WTC11 (cell line): Measurements from ENCODE around the gene ISG15. TPM values are rescaled to one million over a fixed set of nuclear protein-coding genes. Genes with fewer than 3 reads are reported as not detected.

ENCODE experiments used
- ATAC-seq: fragments of 200-7000 bp; cut with Tn5 transposase; 2 replicates; pipeline ENCODE4 v1.10.0; 2021; ENCODE audit warnings: mild to moderate bottlenecking, moderate library complexity
- CTCF ChIA-PET: fragments of 300-600 bp; sonication (Branson Sonifier 250); formaldehyde crosslinking; loops from one replicate; lab custom pipeline; 2021; ENCODE audit warnings: antibody characterized with exemption; lab: Charles Lee
- POLR2A ChIA-PET: fragments of 350-600 bp; sonication (Branson Sonifier 250); formaldehyde crosslinking; loops from one replicate; lab custom pipeline; 2021; ENCODE audit warnings: antibody characterized with exemption; lab: Charles Lee
- DNase-seq: peaks from one replicate; pipeline ENCODE4 v3.0.0; 2021; ENCODE audit warnings: low spot score
- H3K27ac Mint-ChIP-seq: 2 replicates; pipeline ENCODE4 v1.8.0; 2021; ENCODE audit warnings: mixed read lengths
- H3K27me3 Mint-ChIP-seq: 2 replicates; pipeline ENCODE4 v1.8.0; 2021; ENCODE audit warnings: low read depth, mild to moderate bottlenecking, moderate library complexity, mixed read lengths
- H3K36me3 Mint-ChIP-seq: 2 replicates; pipeline ENCODE4 v1.8.0; 2021; ENCODE audit warnings: mixed read lengths
- H3K4me1 Mint-ChIP-seq: 2 replicates; pipeline ENCODE4 v1.8.0; 2022; ENCODE audit warnings: mixed read lengths
- H3K4me3 Mint-ChIP-seq: 2 replicates; pipeline ENCODE4 v1.8.0; 2021; ENCODE audit warnings: mild to moderate bottlenecking, moderate library complexity, mixed read lengths
- H3K9me3 Mint-ChIP-seq: 2 replicates; pipeline ENCODE4 v1.8.0; 2021; ENCODE audit warnings: mixed read lengths
- FOXK1 ChIP-seq: sonication (generic); formaldehyde crosslinking; IDR thresholded peaks from 2 replicates; pipeline ENCODE4 v1.8.0; 2022; ENCODE audit warnings: mild to moderate bottlenecking, moderate library complexity, missing genetic modification reagents
- MLX ChIP-seq: sonication (generic); formaldehyde crosslinking; IDR thresholded peaks from 2 replicates; pipeline ENCODE4 v1.8.1; 2023; ENCODE audit warnings: mild to moderate bottlenecking, missing genetic modification reagents, moderate library complexity
- SP1 ChIP-seq: sonication (generic); formaldehyde crosslinking; conservative IDR thresholded peaks from 2 replicates; pipeline ENCODE4 v1.8.1; 2022; ENCODE audit warnings: missing genetic modification reagents
- TCF7 ChIP-seq: sonication (generic); formaldehyde crosslinking; IDR thresholded peaks from 2 replicates; pipeline ENCODE4 v1.8.0; 2022; ENCODE audit warnings: mild to moderate bottlenecking, low read depth, missing genetic modification reagents, moderate library complexity
- TEAD4 ChIP-seq: sonication (generic); formaldehyde crosslinking; IDR thresholded peaks from 2 replicates; pipeline ENCODE4 v1.8.0; 2022; ENCODE audit warnings: mild to moderate bottlenecking, missing genetic modification reagents
- USF1 ChIP-seq: sonication (generic); formaldehyde crosslinking; IDR thresholded peaks from 2 replicates; pipeline ENCODE4 v1.8.0; 2022; ENCODE audit warnings: mild to moderate bottlenecking, missing genetic modification reagents
- ZNF232 ChIP-seq: sonication (generic); formaldehyde crosslinking; IDR thresholded peaks from 2 replicates; pipeline ENCODE4 v1.8.0; 2022; ENCODE audit warnings: mild to moderate bottlenecking, missing genetic modification reagents
- ZNF263 ChIP-seq: sonication (generic); formaldehyde crosslinking; IDR thresholded peaks from 2 replicates; pipeline ENCODE4 v1.8.1; 2022; ENCODE audit warnings: low read depth, mild to moderate bottlenecking, moderate library complexity, missing genetic modification reagents
- ZNF396 ChIP-seq: fragments of 250-450 bp; sonication (Bioruptor Pico); IDR thresholded peaks from 2 replicates; pipeline ENCODE4 v1.8.0; 2021; ENCODE audit warnings: mild to moderate bottlenecking, moderate library complexity, borderline replicate concordance
- ZNF423 ChIP-seq: fragments of 250-450 bp; sonication (Bioruptor Pico); IDR thresholded peaks from 2 replicates; pipeline ENCODE4 v2.1.2; 2022; ENCODE audit warnings: mild to moderate bottlenecking, moderate library complexity
- ZNF671 ChIP-seq: fragments of 250-450 bp; sonication (Bioruptor Pico); IDR thresholded peaks from 2 replicates; pipeline ENCODE4 v1.8.0; 2021; ENCODE audit warnings: mild to moderate bottlenecking
- total RNA-seq: library from RNA; stranded (reverse); gene quantifications from 3 replicates; pipeline ENCODE4 v1.2.3, GENCODE V29; 2021
- TF ChIP-seq, protein P1 (sequence below): fragments of 200-600 bp; IDR thresholded peaks from 2 replicates; pipeline ENCODE4 v1.8.0; 2022; ENCODE audit warnings: antibody characterized with exemption
- TF ChIP-seq, protein P2 (sequence below): sonication (generic); formaldehyde crosslinking; IDR thresholded peaks from 2 replicates; pipeline ENCODE4 v1.8.1; 2023; ENCODE audit warnings: mild to moderate bottlenecking, moderate library complexity, missing genetic modification reagents
- TF ChIP-seq, protein P3 (sequence below): sonication (generic); formaldehyde crosslinking; IDR thresholded peaks from 2 replicates; pipeline ENCODE4 v1.8.1; 2023; ENCODE audit warnings: mild to moderate bottlenecking, missing genetic modification reagents
- TF ChIP-seq, protein P4 (sequence below): fragments of 250-450 bp; sonication (Bioruptor Pico); IDR thresholded peaks from 2 replicates; pipeline ENCODE4 v1.8.0; 2021; ENCODE audit warnings: mild to moderate bottlenecking
- TF ChIP-seq, protein P5 (sequence below): sonication (generic); formaldehyde crosslinking; IDR thresholded peaks from 2 replicates; pipeline ENCODE4 v1.8.0; 2022; ENCODE audit warnings: mild to moderate bottlenecking, missing genetic modification reagents
- TF ChIP-seq, protein P6 (sequence below): sonication (generic); formaldehyde crosslinking; IDR thresholded peaks from 2 replicates; pipeline ENCODE4 v1.8.0; 2022; ENCODE audit warnings: mild to moderate bottlenecking, missing genetic modification reagents

ISG15 gene
- total RNA-seq, 1 experiment from 2014 or later, result 29.5 TPM

DNA sequence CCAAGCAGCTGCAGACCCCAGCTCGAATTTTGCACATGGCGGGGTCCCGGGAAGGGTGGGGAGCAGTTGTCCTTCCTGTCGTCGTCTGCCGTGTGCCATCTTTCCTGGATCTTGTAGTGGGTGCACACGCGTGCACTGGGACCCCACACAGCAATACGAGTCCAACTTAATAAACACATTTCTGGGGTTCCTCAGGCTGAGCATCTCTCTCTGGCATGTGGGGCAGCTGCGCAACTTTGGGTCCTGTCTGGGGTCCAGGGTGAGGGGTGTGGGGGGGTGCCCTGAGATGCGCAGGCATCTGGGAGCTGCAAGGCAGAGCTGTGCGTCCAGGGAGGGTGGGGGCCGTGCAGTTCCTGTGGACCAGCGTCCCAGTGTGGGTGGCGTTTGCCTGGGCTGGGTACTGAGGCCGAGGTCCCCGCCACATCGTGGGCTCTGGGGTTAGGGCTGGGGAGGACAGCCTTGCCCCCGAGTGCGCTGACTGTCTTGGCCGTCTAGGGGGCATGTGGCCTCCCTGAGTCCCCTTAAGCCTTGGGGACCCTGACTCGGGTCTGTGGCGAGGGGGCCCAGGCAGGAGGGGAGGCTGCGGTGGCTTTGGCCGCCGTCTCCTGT is 47.7 kb upstream of the ISG15 start (continued):
- no peak for TF ChIP-seq ZNF263
- TF ChIP-seq MLX (CRISPR knock-in tag), result no peak
- no peak for TF ChIP-seq ZNF232 (CRISPR knock-in tag)
- TF ChIP-seq ZNF396 (CRISPR knock-in tag), result no peak
- TF ChIP-seq ZNF423 (CRISPR knock-in tag), result no peak
- no peak for TF ChIP-seq ZNF671 (CRISPR knock-in tag)

DNA sequence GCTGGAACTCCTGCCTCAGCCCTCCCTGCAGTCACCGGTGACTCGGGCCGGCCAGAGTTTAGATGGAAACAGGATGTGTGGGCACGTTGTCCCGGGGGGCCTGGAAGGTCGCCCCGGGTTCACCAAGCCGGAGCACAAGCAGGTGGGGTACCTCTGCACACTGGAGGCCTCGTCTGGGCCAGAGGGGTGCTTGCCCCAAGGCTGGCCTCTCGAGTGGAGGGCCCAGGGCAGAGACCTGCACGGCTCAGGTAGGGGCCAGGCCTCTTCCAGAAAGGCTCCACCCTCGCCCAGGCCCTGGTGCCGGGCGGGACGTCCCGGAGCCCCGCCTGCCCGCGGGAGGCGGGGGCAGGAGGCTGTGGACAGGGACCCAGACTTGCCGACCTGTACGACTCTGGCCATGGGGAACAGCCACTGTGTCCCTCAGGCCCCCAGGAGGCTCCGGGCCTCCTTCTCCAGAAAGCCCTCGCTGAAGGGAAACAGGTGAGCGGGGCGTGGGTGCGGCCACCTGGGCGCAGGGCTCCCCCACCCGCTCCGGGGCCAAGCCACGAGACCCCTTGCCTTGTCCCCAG is 47.1 kb upstream of the ISG15 start, which contains the start of gene PLEKHN1:
TSS of gene PLEKHN1 (plus strand) at position 348 of the 569 bp plus-strand sequence. CDS start at position 398, 50 bp downstream.
- H3K4me3 Mint-ChIP-seq, result peak within 1 kb of the TSS; percentile 62
- DNase-seq, result peak; percentile 50
- ChIA-PET CTCF (interaction anchor here (0.8 to 2.3 kb wide), 12 partner anchors 10 to 325 kb away, joined by 3 to 21 read pairs (median 5); partner anchors contain the start of gene PERM1), POLR2A (interaction anchor here (1.2 kb wide), 1 partner anchor 73 kb away, joined by 4 read pairs; no protein-coding TSS in a partner anchor)
- ATAC-seq, result peak; percentile 73
- H3K4me1 Mint-ChIP-seq, result 0 out of 2 replicates have a peak, but pooled peaks cover 2% of the 10 kb centered on the region
- 0 out of 2 replicates have a peak, but pooled peaks cover 2% of the 10 kb centered on the region for H3K36me3 Mint-ChIP-seq
- no peaks in the 10 kb centered on the region; the same call in 1 of the 2 replicates for H3K9me3 Mint-ChIP-seq
- H3K27ac Mint-ChIP-seq, result no peak within 1 kb of the TSS
- TF ChIP-seq ZNF671 (CRISPR knock-in tag), result 0 out of 2 replicates have a peak, but pooled peaks have one; percentile 20
- TF ChIP-seq, protein P1, sequence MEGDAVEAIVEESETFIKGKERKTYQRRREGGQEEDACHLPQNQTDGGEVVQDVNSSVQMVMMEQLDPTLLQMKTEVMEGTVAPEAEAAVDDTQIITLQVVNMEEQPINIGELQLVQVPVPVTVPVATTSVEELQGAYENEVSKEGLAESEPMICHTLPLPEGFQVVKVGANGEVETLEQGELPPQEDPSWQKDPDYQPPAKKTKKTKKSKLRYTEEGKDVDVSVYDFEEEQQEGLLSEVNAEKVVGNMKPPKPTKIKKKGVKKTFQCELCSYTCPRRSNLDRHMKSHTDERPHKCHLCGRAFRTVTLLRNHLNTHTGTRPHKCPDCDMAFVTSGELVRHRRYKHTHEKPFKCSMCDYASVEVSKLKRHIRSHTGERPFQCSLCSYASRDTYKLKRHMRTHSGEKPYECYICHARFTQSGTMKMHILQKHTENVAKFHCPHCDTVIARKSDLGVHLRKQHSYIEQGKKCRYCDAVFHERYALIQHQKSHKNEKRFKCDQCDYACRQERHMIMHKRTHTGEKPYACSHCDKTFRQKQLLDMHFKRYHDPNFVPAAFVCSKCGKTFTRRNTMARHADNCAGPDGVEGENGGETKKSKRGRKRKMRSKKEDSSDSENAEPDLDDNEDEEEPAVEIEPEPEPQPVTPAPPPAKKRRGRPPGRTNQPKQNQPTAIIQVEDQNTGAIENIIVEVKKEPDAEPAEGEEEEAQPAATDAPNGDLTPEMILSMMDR, result no peak
- TF ChIP-seq, protein P2, sequence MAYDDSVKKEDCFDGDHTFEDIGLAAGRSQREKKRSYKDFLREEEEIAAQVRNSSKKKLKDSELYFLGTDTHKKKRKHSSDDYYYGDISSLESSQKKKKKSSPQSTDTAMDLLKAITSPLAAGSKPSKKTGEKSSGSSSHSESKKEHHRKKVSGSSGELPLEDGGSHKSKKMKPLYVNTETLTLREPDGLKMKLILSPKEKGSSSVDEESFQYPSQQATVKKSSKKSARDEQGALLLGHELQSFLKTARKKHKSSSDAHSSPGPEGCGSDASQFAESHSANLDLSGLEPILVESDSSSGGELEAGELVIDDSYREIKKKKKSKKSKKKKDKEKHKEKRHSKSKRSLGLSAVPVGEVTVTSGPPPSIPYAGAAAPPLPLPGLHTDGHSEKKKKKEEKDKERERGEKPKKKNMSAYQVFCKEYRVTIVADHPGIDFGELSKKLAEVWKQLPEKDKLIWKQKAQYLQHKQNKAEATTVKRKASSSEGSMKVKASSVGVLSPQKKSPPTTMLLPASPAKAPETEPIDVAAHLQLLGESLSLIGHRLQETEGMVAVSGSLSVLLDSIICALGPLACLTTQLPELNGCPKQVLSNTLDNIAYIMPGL (CRISPR knock-in tag), result peak; percentile 22; the same call in 1 of the 2 replicates
- H3K27me3 Mint-ChIP-seq, result peaks cover 40% of the 10 kb centered on the region

- H3K36me3 Mint-ChIP-seq, result 0 out of 2 replicates have a peak, but pooled peaks cover 2% of the 10 kb centered on the region
- no peak for TF ChIP-seq TEAD4 (CRISPR knock-in tag)
- TF ChIP-seq, protein P3, sequence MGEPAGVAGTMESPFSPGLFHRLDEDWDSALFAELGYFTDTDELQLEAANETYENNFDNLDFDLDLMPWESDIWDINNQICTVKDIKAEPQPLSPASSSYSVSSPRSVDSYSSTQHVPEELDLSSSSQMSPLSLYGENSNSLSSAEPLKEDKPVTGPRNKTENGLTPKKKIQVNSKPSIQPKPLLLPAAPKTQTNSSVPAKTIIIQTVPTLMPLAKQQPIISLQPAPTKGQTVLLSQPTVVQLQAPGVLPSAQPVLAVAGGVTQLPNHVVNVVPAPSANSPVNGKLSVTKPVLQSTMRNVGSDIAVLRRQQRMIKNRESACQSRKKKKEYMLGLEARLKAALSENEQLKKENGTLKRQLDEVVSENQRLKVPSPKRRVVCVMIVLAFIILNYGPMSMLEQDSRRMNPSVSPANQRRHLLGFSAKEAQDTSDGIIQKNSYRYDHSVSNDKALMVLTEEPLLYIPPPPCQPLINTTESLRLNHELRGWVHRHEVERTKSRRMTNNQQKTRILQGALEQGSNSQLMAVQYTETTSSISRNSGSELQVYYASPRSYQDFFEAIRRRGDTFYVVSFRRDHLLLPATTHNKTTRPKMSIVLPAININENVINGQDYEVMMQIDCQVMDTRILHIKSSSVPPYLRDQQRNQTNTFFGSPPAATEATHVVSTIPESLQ, result no peak
- peak; percentile 51; the same call in 1 of the 2 replicates for TF ChIP-seq SP1
- TF ChIP-seq, protein P4, sequence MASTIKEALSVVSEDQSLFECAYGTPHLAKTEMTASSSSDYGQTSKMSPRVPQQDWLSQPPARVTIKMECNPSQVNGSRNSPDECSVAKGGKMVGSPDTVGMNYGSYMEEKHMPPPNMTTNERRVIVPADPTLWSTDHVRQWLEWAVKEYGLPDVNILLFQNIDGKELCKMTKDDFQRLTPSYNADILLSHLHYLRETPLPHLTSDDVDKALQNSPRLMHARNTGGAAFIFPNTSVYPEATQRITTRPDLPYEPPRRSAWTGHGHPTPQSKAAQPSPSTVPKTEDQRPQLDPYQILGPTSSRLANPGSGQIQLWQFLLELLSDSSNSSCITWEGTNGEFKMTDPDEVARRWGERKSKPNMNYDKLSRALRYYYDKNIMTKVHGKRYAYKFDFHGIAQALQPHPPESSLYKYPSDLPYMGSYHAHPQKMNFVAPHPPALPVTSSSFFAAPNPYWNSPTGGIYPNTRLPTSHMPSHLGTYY (CRISPR knock-in tag), result no peak
- TF ChIP-seq, protein P5, sequence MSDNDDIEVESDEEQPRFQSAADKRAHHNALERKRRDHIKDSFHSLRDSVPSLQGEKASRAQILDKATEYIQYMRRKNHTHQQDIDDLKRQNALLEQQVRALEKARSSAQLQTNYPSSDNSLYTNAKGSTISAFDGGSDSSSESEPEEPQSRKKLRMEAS (CRISPR knock-in tag), result peak; percentile 62; the same call in 1 of the 2 replicates
- TF ChIP-seq TCF7, result no peak
- TF ChIP-seq FOXK1, result peak; percentile 58; the same call in 1 of the 2 replicates
- TF ChIP-seq USF1 (CRISPR knock-in tag), result 0 out of 2 replicates have a peak, but pooled peaks have one; percentile 28
- TF ChIP-seq, protein P6, sequence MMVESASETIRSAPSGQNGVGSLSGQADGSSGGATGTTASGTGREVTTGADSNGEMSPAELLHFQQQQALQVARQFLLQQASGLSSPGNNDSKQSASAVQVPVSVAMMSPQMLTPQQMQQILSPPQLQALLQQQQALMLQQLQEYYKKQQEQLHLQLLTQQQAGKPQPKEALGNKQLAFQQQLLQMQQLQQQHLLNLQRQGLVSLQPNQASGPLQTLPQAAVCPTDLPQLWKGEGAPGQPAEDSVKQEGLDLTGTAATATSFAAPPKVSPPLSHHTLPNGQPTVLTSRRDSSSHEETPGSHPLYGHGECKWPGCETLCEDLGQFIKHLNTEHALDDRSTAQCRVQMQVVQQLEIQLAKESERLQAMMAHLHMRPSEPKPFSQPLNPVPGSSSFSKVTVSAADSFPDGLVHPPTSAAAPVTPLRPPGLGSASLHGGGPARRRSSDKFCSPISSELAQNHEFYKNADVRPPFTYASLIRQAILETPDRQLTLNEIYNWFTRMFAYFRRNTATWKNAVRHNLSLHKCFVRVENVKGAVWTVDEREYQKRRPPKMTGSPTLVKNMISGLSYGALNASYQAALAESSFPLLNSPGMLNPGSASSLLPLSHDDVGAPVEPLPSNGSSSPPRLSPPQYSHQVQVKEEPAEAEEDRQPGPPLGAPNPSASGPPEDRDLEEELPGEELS, result 0 out of 2 replicates have a peak, but pooled peaks have one; percentile 23
Measured at GRCh38 chr1:966704-967300, 46.5 kb upstream of the ISG15 start.

More at GRCh38 chr1:966704-967300, 46.5 kb upstream of the ISG15 start:
- ChIA-PET POLR2A (interaction anchor here (0.7 to 1.2 kb wide), 2 partner anchors 73 to 95 kb away, joined by 3 to 4 read pairs; no protein-coding TSS in a partner anchor), CTCF (interaction anchor here (0.8 to 2.3 kb wide), 14 partner anchors 9 to 325 kb away, joined by 3 to 21 read pairs (median 5); partner anchors contain the start of gene PERM1)
- DNase-seq, result peak; percentile 69
- peak overlapping the region; percentile 62 for H3K4me3 Mint-ChIP-seq
- peaks cover 40% of the 10 kb centered on the region for H3K27me3 Mint-ChIP-seq
- H3K27ac Mint-ChIP-seq, result no peak overlapping the region
- peak; percentile 46 for ATAC-seq
- H3K4me1 Mint-ChIP-seq, result no peaks in the 10 kb centered on the region
- no peaks in the 10 kb centered on the region; the same call in 1 of the 2 replicates for H3K9me3 Mint-ChIP-seq
